Activated naive CD4-positive, alpha-beta T cell treated with anti-CD3 and anti-CD28 coated beads, Interleukin-2, amount 10 ng/mL, durations not matched to agents 7 days and 5 days (primary cell): Measurements from ENCODE around the gene FAM221A.
"Not testable (repeated sequence)": the region's sequence is repeated elsewhere in the genome, so short reads cannot be mapped to it uniquely, and the experiment has no call there.

ENCODE experiments used
- CTCF ChIA-PET: fragments of 350-600 bp; sonication (Branson Sonifier 250); formaldehyde crosslinking; loops from one replicate; lab custom pipeline; 2021; ENCODE audit warnings: antibody characterized with exemption; lab: Charles Lee
- DNase-seq: peaks from one replicate; pipeline ENCODE4 v3.0.0-alpha.2; 2020
- H3K27ac Mint-ChIP-seq: one replicate; pipeline ENCODE4 v1.8.0; 2021; ENCODE audit warnings: mild to moderate bottlenecking, moderate library complexity, mixed read lengths
- H3K27me3 Mint-ChIP-seq: one replicate; pipeline ENCODE4 v1.8.0; 2021; ENCODE audit warnings: mild to moderate bottlenecking, mixed read lengths
- H3K36me3 Mint-ChIP-seq: one replicate; pipeline ENCODE4 v1.8.0; 2021; ENCODE audit warnings: mixed read lengths
- H3K4me1 Mint-ChIP-seq: one replicate; pipeline ENCODE4 v1.8.0; 2021; ENCODE audit warnings: mixed read lengths
- H3K4me3 Mint-ChIP-seq: one replicate; pipeline ENCODE4 v1.8.0; 2021; ENCODE audit warnings: mild to moderate bottlenecking, moderate library complexity, mixed read lengths
- H3K9me3 Mint-ChIP-seq: one replicate; pipeline ENCODE4 v1.8.0; 2021; ENCODE audit warnings: mixed read lengths

Gene FAM221A

DNA sequence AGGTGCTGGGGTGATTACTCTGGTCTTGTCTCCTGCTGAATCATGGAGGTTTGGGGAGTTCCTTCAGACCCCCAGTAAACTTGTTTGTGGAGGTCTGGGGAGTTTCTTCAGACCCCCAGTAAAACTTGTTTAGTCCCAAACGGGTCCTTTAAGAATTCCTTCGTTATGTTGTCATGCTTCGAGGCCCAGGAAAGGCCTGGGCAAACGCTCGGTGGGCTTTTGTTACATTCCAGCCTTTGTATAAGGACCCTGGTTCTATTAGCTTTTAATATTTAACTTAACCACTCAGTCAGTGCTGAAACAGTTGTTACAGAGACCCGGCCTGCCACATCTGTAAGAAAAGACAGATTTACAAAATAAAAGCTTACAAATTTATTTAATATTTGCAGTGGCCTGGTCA is 4.0 kb downstream of the FAM221A start:
- H3K27ac Mint-ChIP-seq, H3K4me3 Mint-ChIP-seq, H3K9me3 Mint-ChIP-seq, DNase-seq, H3K36me3 Mint-ChIP-seq, H3K27me3 Mint-ChIP-seq: not testable (repeated sequence)
- CTCF ChIA-PET: interaction anchor here (1.8 kb wide), 1 partner anchor 13 kb away, joined by 9 read pairs; no protein-coding TSS in a partner anchor
- H3K4me1 Mint-ChIP-seq: peaks cover 16% of the 10 kb centered on the region

DNA sequence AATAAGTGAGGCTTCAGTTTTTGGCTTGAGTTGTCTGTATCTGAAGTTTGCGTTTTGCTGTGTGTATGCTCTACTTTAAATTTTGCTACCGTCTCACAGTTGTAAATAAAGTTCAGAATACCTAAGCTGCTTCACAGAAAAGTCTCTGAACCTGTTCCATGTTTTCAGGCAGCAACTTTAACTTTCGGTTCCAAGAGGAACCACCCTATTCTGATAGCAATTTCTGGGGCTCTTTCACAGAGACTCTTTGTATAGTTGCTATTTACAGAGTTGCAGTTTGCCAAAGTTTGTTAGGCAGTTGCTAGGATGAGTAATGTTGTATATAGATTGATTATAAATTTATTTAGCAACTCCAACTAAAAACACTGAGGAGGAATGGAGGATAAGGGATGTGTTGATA is 5.7 kb downstream of the FAM221A start:
- Mint-ChIP-seq H3K9me3 (no peaks in the 10 kb centered on the region), H3K27ac (no peak overlapping the region), H3K27me3 (no peaks in the 10 kb centered on the region), H3K4me1 (peaks cover 8% of the 10 kb centered on the region), H3K36me3 (peaks cover 2% of the 10 kb centered on the region), H3K4me3 (no peak overlapping the region)
- CTCF ChIA-PET: interaction anchor here (1.0 to 2.7 kb wide), 2 partner anchors 11 to 139 kb away, joined by 4 to 14 read pairs; no protein-coding TSS in a partner anchor
- DNase-seq: no peak

DNA sequence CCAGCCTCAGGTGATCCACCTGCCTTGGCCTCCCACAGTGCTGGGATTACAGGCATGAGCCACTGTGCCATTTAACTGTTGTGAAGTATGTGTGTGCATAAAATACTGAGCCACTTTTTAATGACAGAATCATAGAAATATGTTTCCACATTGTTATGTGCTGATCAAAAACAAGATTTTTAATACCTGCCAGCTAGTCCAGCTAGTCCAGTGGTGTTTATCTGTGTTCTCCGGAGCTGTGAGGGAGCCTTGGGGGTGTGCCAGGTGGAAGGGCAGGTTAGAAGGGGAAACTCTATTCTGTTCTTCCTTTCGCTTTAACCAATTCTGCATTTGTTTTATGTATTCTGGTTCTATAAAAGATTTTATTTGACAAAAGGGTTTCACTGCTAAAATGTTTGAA is 7.0 kb downstream of the FAM221A start:
- no peak for DNase-seq
- Mint-ChIP-seq H3K9me3 (no peaks in the 10 kb centered on the region), H3K4me3 (no peak overlapping the region), H3K27me3 (no peaks in the 10 kb centered on the region), H3K4me1 (no peaks in the 10 kb centered on the region), H3K36me3 (peaks cover 6% of the 10 kb centered on the region), H3K27ac (no peak overlapping the region)
- CTCF ChIA-PET: interaction anchor here (2.7 kb wide), 1 partner anchor 10 kb away, joined by 14 read pairs; no protein-coding TSS in a partner anchor

DNA sequence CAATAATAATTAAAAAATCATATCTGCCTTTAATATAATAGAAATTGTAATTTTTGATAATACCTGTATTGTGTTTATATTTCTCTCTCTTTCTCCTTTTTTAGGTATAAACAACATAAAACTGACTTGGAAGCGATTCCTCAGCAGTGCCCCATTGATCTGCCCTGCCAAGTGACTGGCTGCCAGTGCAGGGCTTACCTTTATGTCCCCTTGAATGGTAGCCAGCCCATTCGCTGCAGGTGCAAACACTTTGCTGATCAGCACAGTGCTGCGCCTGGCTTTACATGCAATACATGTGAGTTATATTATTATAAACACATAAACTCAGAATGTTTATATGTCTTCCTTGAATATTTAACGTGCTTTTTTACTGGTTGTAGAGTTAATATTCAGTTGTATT is 9.2 kb downstream of the FAM221A start:
- peaks cover 13% of the 10 kb centered on the region for H3K36me3 Mint-ChIP-seq
- H3K9me3 Mint-ChIP-seq: no peaks in the 10 kb centered on the region
- H3K4me1 Mint-ChIP-seq: no peaks in the 10 kb centered on the region
- no peak for DNase-seq
- no peaks in the 10 kb centered on the region for H3K27me3 Mint-ChIP-seq
- H3K4me3 Mint-ChIP-seq: no peak overlapping the region
- CTCF ChIA-PET: no interaction called here
- H3K27ac Mint-ChIP-seq: no peak overlapping the region

DNA sequence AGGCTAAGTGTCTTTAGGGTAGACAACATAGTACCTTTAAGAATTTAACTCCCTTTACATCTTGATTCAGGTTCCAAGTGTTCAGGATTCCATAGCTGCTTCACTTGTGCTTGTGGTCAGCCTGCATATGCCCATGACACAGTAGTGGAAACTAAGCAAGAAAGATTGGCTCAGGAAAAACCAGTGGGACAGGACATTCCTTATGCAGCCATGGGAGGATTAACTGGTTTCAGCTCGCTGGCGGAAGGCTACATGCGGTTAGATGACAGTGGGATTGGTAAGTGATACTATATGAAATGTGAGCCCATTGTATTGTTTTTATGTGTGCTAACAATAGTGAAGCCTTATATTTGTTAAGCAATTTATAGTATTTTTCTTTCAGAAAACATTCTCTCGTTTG is 11.3 kb downstream of the FAM221A start:
- CTCF ChIA-PET: no interaction called here
- no peak overlapping the region for H3K4me3 Mint-ChIP-seq
- H3K4me1 Mint-ChIP-seq: no peaks in the 10 kb centered on the region
- H3K27ac Mint-ChIP-seq: no peak overlapping the region
- no peaks in the 10 kb centered on the region for H3K9me3 Mint-ChIP-seq
- peaks cover 19% of the 10 kb centered on the region for H3K36me3 Mint-ChIP-seq
- DNase-seq: no peak
- no peaks in the 10 kb centered on the region for H3K27me3 Mint-ChIP-seq

DNA sequence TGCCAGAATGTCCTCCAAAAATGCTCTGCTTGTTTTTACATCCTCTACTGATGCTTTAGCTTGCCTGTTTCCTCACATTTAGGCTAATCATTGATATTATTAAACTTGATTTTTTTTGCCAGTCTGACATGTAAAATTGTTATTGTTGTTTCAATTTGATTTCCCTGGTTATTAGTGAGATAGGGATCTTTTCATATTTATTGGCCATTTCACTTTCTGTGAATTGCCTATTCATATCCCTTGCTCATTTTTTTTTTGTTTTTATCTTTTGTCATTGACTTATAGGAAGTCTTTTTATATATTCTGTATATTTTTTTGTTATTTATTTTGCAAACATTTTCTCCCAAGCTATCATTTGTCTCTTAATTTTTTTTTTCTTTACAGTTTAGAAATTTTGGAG is 13.2 kb downstream of the FAM221A start:
- H3K9me3 Mint-ChIP-seq: no peaks in the 10 kb centered on the region
- peaks cover 19% of the 10 kb centered on the region for H3K36me3 Mint-ChIP-seq
- no peaks in the 10 kb centered on the region for H3K4me1 Mint-ChIP-seq
- no peak overlapping the region for H3K4me3 Mint-ChIP-seq
- H3K27me3 Mint-ChIP-seq: no peaks in the 10 kb centered on the region
- no peak for DNase-seq
- H3K27ac Mint-ChIP-seq: no peak overlapping the region
- CTCF ChIA-PET: no interaction called here

DNA sequence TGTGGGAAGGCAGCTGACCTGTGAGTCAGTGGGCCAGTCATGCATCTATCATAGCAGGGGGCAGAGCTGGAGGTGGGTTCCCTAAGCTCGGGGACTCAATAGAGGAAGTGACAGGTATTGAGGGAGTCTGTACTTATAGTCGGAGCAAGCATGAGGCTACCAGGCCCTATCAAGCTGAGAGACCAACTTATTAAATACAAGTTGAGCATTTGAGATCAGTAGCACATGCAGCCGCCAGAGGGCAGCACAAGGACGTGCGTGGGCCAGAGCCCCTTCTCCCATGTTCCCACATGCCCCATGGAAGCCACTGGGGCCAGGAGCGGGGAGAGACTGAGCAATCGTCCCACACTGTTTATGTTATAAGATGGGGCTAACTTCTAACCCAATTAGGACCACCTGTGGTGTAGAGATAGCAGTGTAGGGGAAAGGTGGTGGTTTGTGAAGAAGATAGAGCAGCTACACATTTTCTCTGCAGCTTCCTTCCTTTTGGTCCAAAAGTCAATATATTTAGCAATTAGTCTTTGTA is 17.0 kb downstream of the FAM221A start:
- Mint-ChIP-seq H3K36me3 (peaks cover 12% of the 10 kb centered on the region), H3K9me3 (no peaks in the 10 kb centered on the region), H3K4me3 (no peak overlapping the region), H3K4me1 (no peaks in the 10 kb centered on the region), H3K27me3 (no peaks in the 10 kb centered on the region), H3K27ac (no peak overlapping the region)
- CTCF ChIA-PET: interaction anchor here (0.6 to 3.4 kb wide), 20 partner anchors 10 to 684 kb away, joined by 3 to 24 read pairs (median 4); partner anchors contain the start of gene STK31
- peak; percentile 65 for DNase-seq

DNA sequence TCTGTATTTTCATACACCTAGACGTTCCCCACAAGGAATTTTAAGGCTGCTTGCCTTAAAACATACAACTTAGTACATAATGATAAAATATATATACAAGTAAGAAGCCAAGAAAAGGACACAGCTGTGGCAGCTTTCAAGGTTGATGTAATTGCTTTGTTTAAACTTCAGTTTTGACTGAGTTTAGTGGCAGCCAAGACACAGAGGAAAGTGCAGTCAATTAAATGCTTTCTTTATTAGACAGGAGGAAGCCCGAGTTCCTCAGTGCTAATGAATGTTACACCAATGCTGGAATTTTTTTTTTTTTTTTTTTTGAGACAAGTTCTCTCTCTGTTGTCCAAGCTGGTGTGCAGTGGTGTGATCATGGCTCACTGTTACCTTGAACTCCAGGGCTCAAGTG is 18.8 kb downstream of the FAM221A start:
- CTCF ChIA-PET: interaction anchor here (0.7 to 3.4 kb wide), 4 partner anchors 15 to 152 kb away, joined by 3 to 15 read pairs (median 4); partner anchors contain the start of gene FAM221A
- H3K27me3 Mint-ChIP-seq: no peaks in the 10 kb centered on the region
- no peak overlapping the region for H3K27ac Mint-ChIP-seq
- H3K4me3 Mint-ChIP-seq: no peak overlapping the region
- no peak for DNase-seq
- H3K36me3 Mint-ChIP-seq: peaks cover 17% of the 10 kb centered on the region
- H3K4me1 Mint-ChIP-seq: no peaks in the 10 kb centered on the region
- H3K9me3 Mint-ChIP-seq: no peaks in the 10 kb centered on the region

DNA sequence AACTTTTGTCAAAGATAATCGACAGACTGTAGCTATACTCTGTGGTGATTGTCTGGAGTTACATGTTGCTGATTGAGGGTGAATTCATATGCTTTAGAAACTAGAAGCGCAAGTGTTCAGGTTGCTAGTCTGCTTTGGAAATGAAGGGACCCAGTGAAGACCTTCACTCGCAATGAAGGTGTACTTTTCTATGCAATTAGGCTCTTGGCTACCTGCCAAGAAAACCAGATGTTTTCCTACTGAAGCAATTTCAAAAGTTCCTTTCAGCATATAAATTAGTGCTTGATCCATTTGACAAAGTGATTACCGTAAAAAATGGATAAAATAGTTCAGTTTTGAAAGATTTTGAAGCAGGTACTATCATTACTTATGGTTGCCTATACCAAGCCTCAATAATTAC is 20.0 kb downstream of the FAM221A start:
- Mint-ChIP-seq H3K9me3 (peaks cover 7% of the 10 kb centered on the region), H3K27me3 (no peaks in the 10 kb centered on the region), H3K36me3 (peaks cover 21% of the 10 kb centered on the region), H3K27ac (no peak overlapping the region), H3K4me1 (no peaks in the 10 kb centered on the region), H3K4me3 (no peak overlapping the region)
- CTCF ChIA-PET: interaction anchor here (1.3 kb wide), 1 partner anchor 20 kb away, joined by 4 read pairs; the partner anchor contains the start of gene FAM221A
- no peak for DNase-seq

DNA sequence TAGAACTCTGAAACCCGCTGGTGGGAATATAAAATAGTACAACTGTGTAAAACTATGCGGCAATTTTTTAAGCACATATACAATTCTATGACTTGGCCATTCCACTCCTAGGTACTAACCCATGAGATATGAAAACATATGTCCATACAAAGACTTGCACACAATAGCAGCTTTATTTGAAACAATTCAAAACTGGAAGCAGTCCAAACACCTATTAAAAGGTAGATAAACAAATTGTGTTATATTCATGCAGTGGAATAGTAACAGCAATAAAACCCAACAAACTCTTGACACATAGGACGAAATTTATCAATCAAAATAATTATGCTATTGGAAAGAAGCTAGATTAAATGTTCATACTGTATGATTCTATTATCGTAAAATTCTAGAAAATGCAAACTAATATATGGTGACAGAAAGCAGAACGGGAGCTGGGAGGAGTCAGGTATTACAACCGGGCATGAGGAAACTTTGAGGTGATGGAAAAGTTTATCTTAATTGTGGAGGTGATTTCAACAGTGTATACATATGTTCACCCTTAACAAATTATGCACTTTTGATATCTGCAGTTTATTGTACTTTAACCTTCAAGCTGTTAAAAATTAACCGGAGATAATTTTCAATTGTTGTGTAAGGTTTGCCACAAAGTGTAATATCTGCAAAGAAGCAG is 29.2 kb downstream of the FAM221A start:
- Mint-ChIP-seq H3K4me1 (no peaks in the 10 kb centered on the region), H3K27ac (no peak overlapping the region), H3K4me3 (no peak overlapping the region), H3K27me3 (peaks cover 4% of the 10 kb centered on the region), H3K36me3 (peaks cover 20% of the 10 kb centered on the region), H3K9me3 (peaks cover 20% of the 10 kb centered on the region)
- CTCF ChIA-PET: interaction anchor here (0.9 to 5.1 kb wide), 8 partner anchors 12 to 164 kb away, joined by 3 to 24 read pairs (median 3); no protein-coding TSS in a partner anchor
- DNase-seq: no peak

DNA sequence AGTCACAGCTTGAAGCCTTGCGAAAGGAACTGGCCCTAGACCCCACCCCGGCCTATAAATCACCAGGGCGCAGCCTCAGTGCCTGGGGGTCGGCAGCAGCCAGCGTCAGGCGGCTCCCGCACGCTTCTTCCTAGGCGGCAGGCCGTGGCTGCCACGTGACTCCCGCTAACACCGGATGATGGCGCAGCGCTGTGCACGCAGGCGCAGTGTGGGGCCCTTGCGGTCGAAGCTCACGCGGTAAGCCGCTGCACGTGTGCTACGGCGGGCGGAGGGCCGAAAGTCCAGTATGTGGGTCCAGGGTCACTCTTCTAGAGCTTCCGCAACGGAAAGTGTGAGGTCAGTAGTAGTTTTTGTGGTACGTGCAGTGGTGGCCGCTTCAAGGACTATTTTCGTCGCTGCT is 30.0 kb downstream of the FAM221A start, which contains the start of gene STK31:
TSS of gene STK31 (plus strand) at position 220 of the 400 bp plus-strand sequence. CDS start at position 287, 67 bp downstream.
- H3K27me3 Mint-ChIP-seq: peaks cover 4% of the 10 kb centered on the region
- no peaks in the 10 kb centered on the region for H3K4me1 Mint-ChIP-seq
- CTCF ChIA-PET: interaction anchor here (0.9 to 5.1 kb wide), 7 partner anchors 13 to 437 kb away, joined by 3 to 24 read pairs (median 4); no protein-coding TSS in a partner anchor
- peaks cover 13% of the 10 kb centered on the region for H3K36me3 Mint-ChIP-seq
- no peak within 1 kb of the TSS for H3K4me3 Mint-ChIP-seq
- H3K9me3 Mint-ChIP-seq: peaks cover 14% of the 10 kb centered on the region
- no peak for DNase-seq
- no peak within 1 kb of the TSS for H3K27ac Mint-ChIP-seq

DNA sequence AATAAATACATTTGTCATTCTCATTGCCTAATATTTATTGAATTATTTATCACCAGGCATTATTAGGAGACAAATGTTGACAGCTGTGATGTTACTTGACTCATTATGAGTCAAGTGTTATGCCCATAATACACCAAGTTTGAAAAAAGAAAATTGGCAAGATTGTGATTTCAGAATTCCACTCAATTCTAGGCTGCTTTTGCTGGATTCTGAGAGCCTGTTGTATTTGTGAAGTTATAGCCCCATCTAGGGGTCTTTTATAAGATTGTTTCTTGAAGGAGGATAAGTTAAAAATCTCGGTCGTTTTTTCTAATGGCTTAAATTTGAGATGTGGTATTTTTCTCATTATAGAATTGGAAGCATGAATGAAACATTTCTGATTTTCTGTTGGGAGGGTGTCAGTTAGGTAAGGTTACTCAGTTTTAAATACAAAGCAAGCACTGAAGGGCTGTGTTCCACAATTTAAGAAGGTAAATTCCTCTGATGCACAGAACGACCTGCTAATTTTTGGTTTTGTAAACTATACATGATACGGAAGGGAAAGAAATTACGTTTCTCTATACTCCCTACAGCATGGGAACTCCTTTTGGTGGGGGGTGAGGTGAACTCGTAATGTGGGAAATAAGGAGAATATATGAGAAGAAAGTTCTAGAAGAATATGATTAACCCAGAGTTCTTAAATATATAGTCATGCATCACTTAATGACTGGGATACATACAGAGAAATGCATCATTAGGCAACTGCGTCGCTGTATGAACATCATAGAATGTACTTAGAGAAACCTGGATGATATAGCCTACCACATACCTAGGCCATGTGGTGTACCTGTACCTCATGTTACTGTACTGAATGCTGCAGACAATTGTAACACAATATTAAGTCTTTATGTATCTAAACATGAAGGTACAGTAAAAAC is 32.6 kb downstream of the FAM221A start:
- no peak for DNase-seq

DNA sequence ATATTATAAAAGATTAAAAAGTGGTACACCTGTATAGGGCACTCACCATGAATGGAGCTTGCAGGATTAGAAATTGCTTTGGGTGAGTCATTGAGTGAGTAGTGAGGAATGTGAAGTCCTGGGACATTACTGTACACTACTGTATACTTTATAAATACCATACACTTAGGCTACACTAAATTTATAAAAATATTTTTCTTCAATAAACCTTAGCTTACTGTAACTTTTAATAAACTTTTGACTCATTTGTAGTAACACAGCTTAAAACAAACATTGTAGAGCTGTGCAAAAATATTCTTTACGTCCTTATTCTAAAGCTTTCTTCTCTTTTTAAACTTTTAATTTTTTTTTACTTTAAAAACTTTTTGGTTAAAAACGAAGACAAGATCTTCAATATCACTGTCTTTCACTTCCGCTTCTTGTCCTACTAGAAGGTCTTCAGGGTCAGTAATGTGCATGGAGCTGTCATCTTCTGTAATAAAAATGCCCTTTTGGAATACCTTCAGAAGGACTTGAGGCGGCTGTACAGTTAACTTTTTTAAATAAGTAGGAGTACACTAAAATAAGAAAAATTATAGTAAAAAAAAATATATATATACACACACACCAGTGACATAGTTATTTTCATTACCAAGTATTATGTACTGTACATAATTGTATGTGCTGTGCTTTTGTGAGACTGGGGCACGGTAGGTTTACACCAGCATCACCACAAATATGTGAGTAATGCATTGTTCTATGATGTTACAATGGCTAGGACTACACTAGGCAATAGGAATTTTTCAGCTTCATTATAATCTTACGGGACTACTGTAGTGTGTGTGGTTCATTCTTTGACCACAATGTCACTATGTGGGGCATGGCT is 33.5 kb downstream of the FAM221A start:
- H3K36me3 Mint-ChIP-seq: no peaks in the 10 kb centered on the region
- H3K4me1 Mint-ChIP-seq: no peaks in the 10 kb centered on the region
- no peak overlapping the region for H3K27ac Mint-ChIP-seq
- H3K9me3 Mint-ChIP-seq: no peaks in the 10 kb centered on the region
- H3K27me3 Mint-ChIP-seq: peaks cover 4% of the 10 kb centered on the region
- CTCF ChIA-PET: interaction anchor here (0.7 to 2.9 kb wide), 8 partner anchors 14 to 167 kb away, joined by 3 to 17 read pairs (median 4); no protein-coding TSS in a partner anchor
- no peak for DNase-seq
- no peak overlapping the region for H3K4me3 Mint-ChIP-seq

More for the DNA sequence above, 32.6 kb downstream of the FAM221A start:
- Mint-ChIP-seq H3K4me1 (no peaks in the 10 kb centered on the region), H3K36me3 (no peaks in the 10 kb centered on the region), H3K27me3 (peaks cover 4% of the 10 kb centered on the region), H3K9me3 (no peaks in the 10 kb centered on the region), H3K27ac (no peak overlapping the region), H3K4me3 (no peak overlapping the region)
- CTCF ChIA-PET: interaction anchor here (0.9 to 5.1 kb wide), 9 partner anchors 13 to 418 kb away, joined by 3 to 24 read pairs (median 6); no protein-coding TSS in a partner anchor
